SK-N-MC (cell line): ENCODE data around the gene USP32.

ENCODE experiments used
- EZH2 ChIP-seq: fragments of 200-600 bp; sonication (generic); IDR thresholded peaks from one replicate; pipeline ENCODE4 v1.6.1; 2017; ENCODE audit warnings: antibody characterized with exemption
- POLR2AphosphoS5 ChIP-seq: IDR thresholded peaks from 2 replicates; pipeline ENCODE4 v1.6.1; 2012; ENCODE audit warnings: mild to moderate bottlenecking, low read depth, low read length, borderline replicate concordance

- TF ChIP-seq EZH2 (no peak), POLR2AphosphoS5 (no peak)
These were observed 147.3 kb downstream of the USP32 start for GRCh38 chr17:60244656-60245055.
